B cell (primary cell): ENCODE results near the gene ASIC1. TPM values are rescaled to one million over a fixed set of nuclear protein-coding genes. Genes with fewer than 3 reads are reported as not detected.

Source experiments
- ATAC-seq: fragments of 200-7000 bp; cut with Tn5 transposase; one replicate; pipeline ENCODE4 v1.10.0; 2021; ENCODE audit warnings: low read depth, mild to moderate bottlenecking, moderate number of reproducible peaks, moderate library complexity
- CTCF ChIA-PET: fragments of 350-600 bp; sonication (Branson Sonifier 250); formaldehyde crosslinking; loops from one replicate; lab custom pipeline; 2021; ENCODE audit warnings: antibody characterized with exemption, inconsistent platforms; lab: Charles Lee
- POLR2A ChIA-PET: fragments of 350-600 bp; sonication (Branson Sonifier 250); formaldehyde crosslinking; loops from one replicate; lab custom pipeline; 2021; ENCODE audit warnings: antibody characterized with exemption; lab: Charles Lee
- DNase-seq: peaks from one replicate; pipeline ENCODE4 v3.0.0; 2013
- H2AFZ ChIP-seq: 2 replicates; pipeline ENCODE4 v1.6.1; 2012; ENCODE audit warnings: mild to moderate bottlenecking, low read depth, low read length; ENCODE audit not compliant: insufficient read depth, poor library complexity, severe bottlenecking
- H3K27ac ChIP-seq, 2 donors: 1 replicate in 1 of 2; 2 replicates in 1 of 2; pipeline ENCODE4 v1.5.1; 2012 to 2013; ENCODE audit warnings: low read length in 2 of 2, mild to moderate bottlenecking in 2 of 2, moderate library complexity in 1 of 2
- H3K27me3 ChIP-seq, 4 experiments: fragments of 200-600 bp in 1 of 4; sonication (generic) in 1 of 4; replicated peaks in 1 of 4; 1 replicate in 2 of 4; 2 replicates in 2 of 4; pipeline versions ENCODE4 v1.6.1 to v1.7.0; 2013 to 2016; ENCODE audit warnings: low read length in 3 of 4, mild to moderate bottlenecking in 2 of 4, mixed read lengths in 1 of 4, moderate library complexity in 1 of 4; ENCODE audit not compliant: insufficient read depth in 4 of 4, control insufficient read depth in 3 of 4; ENCODE audit errors: control extremely low read depth in 1 of 4
- H3K36me3 ChIP-seq, 2 experiments: replicated peaks in 1 of 2; 1 replicate in 1 of 2; 2 replicates in 1 of 2; pipeline versions ENCODE4 v1.6.1 to v1.7.1; 2013; ENCODE audit warnings: low read length in 1 of 2; ENCODE audit not compliant: insufficient read depth in 2 of 2, control insufficient read depth in 1 of 2; ENCODE audit errors: control extremely low read depth in 1 of 2, extremely low read depth in 1 of 2
- H3K4me1 ChIP-seq, 2 donors: fragments of 200-600 bp in 1 of 2; sonication (generic) in 1 of 2; 1 replicate in 1 of 2; 2 replicates in 1 of 2; pipeline versions ENCODE4 v1.5.1 to v1.6.1; 2013 to 2017; ENCODE audit warnings: low read length in 2 of 2; ENCODE audit not compliant: control insufficient read depth in 2 of 2, insufficient read depth in 2 of 2
- H3K4me2 ChIP-seq: replicated peaks from 2 replicates; pipeline ENCODE3; 2012; ENCODE audit warnings: mild to moderate bottlenecking, low read depth, low read length; ENCODE audit not compliant: poor library complexity, severe bottlenecking
- H3K4me3 ChIP-seq, 5 experiments: fragments of 200-600 bp in 1 of 5; sonication (generic) in 1 of 5; 1 replicate in 3 of 5; 2 replicates in 2 of 5; pipeline versions ENCODE4 v1.5.1 to v1.7.0; 2011 to 2016; ENCODE audit warnings: low read length in 4 of 5, mild to moderate bottlenecking in 4 of 5, low read depth in 2 of 5, control low read depth in 1 of 5, moderate library complexity in 1 of 5; ENCODE audit not compliant: insufficient read depth in 1 of 5; ENCODE audit errors: control extremely low read depth in 1 of 5, extremely low read depth in 1 of 5
- H3K79me2 ChIP-seq: fragments of 200-600 bp; sonication (generic); one replicate; pipeline ENCODE4 v1.6.0; 2016; ENCODE audit warnings: low read length; ENCODE audit not compliant: control insufficient read depth, insufficient read depth
- H3K9ac ChIP-seq: fragments of 200-600 bp; sonication (generic); 2 replicates; pipeline ENCODE4 v1.6.1; 2017; ENCODE audit warnings: mild to moderate bottlenecking, low read length, moderate library complexity
- H3K9me3 ChIP-seq, 3 donors: one replicate each; pipeline versions ENCODE4 v1.6.1 to v1.7.1; 2013; ENCODE audit warnings: low read length in 2 of 3; ENCODE audit not compliant: control insufficient read depth in 2 of 3, insufficient read depth in 1 of 3; ENCODE audit errors: control extremely low read depth in 1 of 3
- H4K20me1 ChIP-seq: 2 replicates; pipeline ENCODE4 v1.6.0; 2012; ENCODE audit warnings: mild to moderate bottlenecking, low read length; ENCODE audit not compliant: insufficient read depth, control insufficient read depth, poor library complexity, severe bottlenecking
- H3K27ac Mint-ChIP-seq: one replicate; pipeline ENCODE4 v1.8.0; 2021; ENCODE audit warnings: mixed read lengths
- H3K27me3 Mint-ChIP-seq: one replicate; pipeline ENCODE4 v1.8.0; 2021; ENCODE audit warnings: mixed read lengths
- H3K4me1 Mint-ChIP-seq: one replicate; pipeline ENCODE4 v1.8.0; 2021; ENCODE audit warnings: mixed read lengths
- H3K4me3 Mint-ChIP-seq: one replicate; pipeline ENCODE4 v1.8.0; 2021; ENCODE audit warnings: mixed read lengths
- H3K9me3 Mint-ChIP-seq: one replicate; pipeline ENCODE4 v1.8.0; 2022; ENCODE audit warnings: mixed read lengths; ENCODE audit not compliant: insufficient read depth
- EZH2 ChIP-seq: IDR thresholded peaks from 2 replicates; pipeline ENCODE4 v1.6.1; 2012; ENCODE audit warnings: borderline replicate concordance, low read depth, mild to moderate bottlenecking, moderate library complexity, low read length; ENCODE audit not compliant: insufficient read depth, poor library complexity, severe bottlenecking
- WGBS: methylation state at CpG from one replicate; pipeline ENCODE4 v1.1.5; 2013; ENCODE audit warnings: missing lambda C conversion rate; ENCODE audit not compliant: insufficient coverage; 5-methylcytosine and 5-hydroxymethylcytosine counted together
- intact Hi-C: fragments of 100-400 bp; cut with micrococcal nuclease; formaldehyde crosslinking; loops from one replicate; pipeline ENCODE4 v1.10.0; 2022
- polyA plus RNA-seq: library from polyadenylated mRNA; depleted of rRNA; stranded (reverse); fragments of >200 nt; gene quantifications from 2 replicates; pipeline ENCODE4 v1.2.3, GENCODE V29; 2012
- total RNA-seq, 2 donors: library from RNA; stranded (reverse); fragments of 120-200 nt in 1 of 2; gene quantifications; 1 replicate in 1 of 2; 2 replicates in 1 of 2; pipeline versions ENCODE4 v1.2.3 to v1.2.4, GENCODE V29; 2013 to 2022
- TF ChIP-seq, protein P1 (sequence below): fragments of 200-600 bp; IDR thresholded peaks from one replicate; pipeline ENCODE4 v1.8.0; 2022; ENCODE audit warnings: antibody characterized with exemption, mild to moderate bottlenecking

Gene ASIC1
- total and polyA plus RNA-seq, 2 donors (not counting 1 experiment from before 2014, with no cell fraction given): not detected

DNA sequence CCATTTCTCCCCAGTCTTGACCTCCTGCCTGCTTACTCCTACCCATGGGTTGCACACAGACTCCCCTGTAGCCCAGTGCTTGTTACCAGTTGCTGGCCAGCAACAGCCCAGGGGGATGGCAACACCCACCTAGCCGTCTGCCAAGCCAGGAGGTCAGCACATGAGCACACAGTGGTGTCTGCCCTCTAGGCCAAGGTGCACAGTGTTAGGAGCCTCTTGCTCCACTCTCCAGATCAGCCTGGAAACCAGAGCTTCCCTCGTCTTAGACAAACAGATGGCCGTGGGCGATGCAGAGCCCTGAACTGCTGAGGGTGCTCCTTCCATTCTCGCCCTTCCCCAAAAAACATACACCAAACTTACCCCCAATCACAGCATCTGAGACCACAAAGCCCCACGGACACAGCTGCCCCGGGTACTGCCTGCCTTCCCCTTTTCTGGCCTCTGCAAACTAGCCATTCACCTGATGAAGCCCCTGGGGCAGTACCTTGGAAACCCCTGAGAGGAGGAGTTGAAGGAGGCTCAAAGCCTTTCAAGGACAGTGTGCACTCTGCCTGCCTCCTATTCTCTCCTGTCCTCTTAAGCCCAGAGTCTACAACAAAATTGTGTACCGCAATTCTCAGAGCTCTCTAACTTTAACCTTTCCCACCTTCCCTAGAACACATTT, 45.4 kb downstream of the ASIC1 start:
- H3K9me3 Mint-ChIP-seq: no peaks in the 10 kb centered on the region

DNA sequence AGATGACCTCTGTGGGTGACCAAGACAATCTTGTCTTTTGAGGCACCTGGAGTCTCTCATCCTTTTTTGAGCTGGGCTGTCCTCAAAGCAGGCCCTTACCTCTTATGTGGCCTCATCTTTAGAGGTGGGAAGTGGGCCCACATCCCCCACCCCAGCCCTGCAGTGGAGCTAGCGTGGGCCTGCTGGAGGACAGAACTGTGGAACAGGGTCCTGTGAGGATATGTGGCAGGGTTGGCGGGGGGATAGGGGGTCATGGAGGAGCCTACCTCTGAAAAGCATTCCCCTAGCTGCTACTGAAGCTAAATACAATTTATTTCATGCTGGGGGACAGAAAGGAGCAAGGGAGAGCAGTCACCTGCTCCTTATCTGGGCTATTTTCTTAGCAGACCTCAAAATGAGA, 46.0 kb downstream of the ASIC1 start:
- 100% methylated on average over 1 of the region's 2 CpGs for WGBS
- Histone ChIP-seq H3K27me3 (no peaks in the 10 kb centered on the region), H3K36me3 (peaks cover 3 to 41% of the 10 kb centered on the region in 2 experiments), H3K4me3 (no peak overlapping the region), H2AFZ (no peak overlapping the region), H4K20me1 (peaks cover 5% of the 10 kb centered on the region), H3K4me1 (peaks cover 0 to 7% of the 10 kb centered on the region in 2 donors), H3K9me3 (no peaks in the 10 kb centered on the region), H3K27ac (no peak overlapping the region), H3K4me2 (no peak overlapping the region), H3K9ac (no peak overlapping the region), H3K79me2 (peaks cover 15% of the 10 kb centered on the region)
- Mint-ChIP-seq H3K27ac (no peak overlapping the region), H3K9me3 (no peaks in the 10 kb centered on the region), H3K4me3 (no peak overlapping the region), H3K4me1 (peaks cover 4% of the 10 kb centered on the region), H3K27me3 (no peaks in the 10 kb centered on the region)
- intact Hi-C loops: no loop called here
- CTCF ChIA-PET: interaction anchor here (1.5 to 14.8 kb wide), 2 partner anchors 8 to 14 kb away, joined by 6 to 343 read pairs; partner anchors contain the start of genes COX14 and SMARCD1
- TF ChIP-seq, protein P1, sequence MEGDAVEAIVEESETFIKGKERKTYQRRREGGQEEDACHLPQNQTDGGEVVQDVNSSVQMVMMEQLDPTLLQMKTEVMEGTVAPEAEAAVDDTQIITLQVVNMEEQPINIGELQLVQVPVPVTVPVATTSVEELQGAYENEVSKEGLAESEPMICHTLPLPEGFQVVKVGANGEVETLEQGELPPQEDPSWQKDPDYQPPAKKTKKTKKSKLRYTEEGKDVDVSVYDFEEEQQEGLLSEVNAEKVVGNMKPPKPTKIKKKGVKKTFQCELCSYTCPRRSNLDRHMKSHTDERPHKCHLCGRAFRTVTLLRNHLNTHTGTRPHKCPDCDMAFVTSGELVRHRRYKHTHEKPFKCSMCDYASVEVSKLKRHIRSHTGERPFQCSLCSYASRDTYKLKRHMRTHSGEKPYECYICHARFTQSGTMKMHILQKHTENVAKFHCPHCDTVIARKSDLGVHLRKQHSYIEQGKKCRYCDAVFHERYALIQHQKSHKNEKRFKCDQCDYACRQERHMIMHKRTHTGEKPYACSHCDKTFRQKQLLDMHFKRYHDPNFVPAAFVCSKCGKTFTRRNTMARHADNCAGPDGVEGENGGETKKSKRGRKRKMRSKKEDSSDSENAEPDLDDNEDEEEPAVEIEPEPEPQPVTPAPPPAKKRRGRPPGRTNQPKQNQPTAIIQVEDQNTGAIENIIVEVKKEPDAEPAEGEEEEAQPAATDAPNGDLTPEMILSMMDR: no peak
- no peak for TF ChIP-seq EZH2
- ATAC-seq (no peak), DNase-seq (no peak)
- POLR2A ChIA-PET: no interaction called here

More for the DNA sequence above, 45.4 kb downstream of the ASIC1 start:
- Histone ChIP-seq H3K4me3 (no peak overlapping the region), H3K4me2 (no peak overlapping the region), H3K27me3 (no peaks in the 10 kb centered on the region), H3K9me3 (no peaks in the 10 kb centered on the region), H2AFZ (no peak overlapping the region), H3K79me2 (peaks cover 15% of the 10 kb centered on the region), H3K27ac (no peak overlapping the region), H3K4me1 (peaks cover 0 to 2% of the 10 kb centered on the region in 2 donors), H4K20me1 (peaks cover 5% of the 10 kb centered on the region), H3K9ac (no peak overlapping the region), H3K36me3 (peaks cover 7 to 41% of the 10 kb centered on the region in 2 experiments)
- Mint-ChIP-seq H3K4me1 (no peaks in the 10 kb centered on the region), H3K27me3 (no peaks in the 10 kb centered on the region), H3K27ac (no peak overlapping the region), H3K4me3 (no peak overlapping the region)
- CTCF ChIA-PET: interaction anchor here (1.5 to 14.8 kb wide), 4 partner anchors 9 to 73 kb away, joined by 5 to 343 read pairs (median 14); partner anchors contain the start of genes COX14 and SMARCD1
- intact Hi-C loops: no loop called here
- TF ChIP-seq EZH2: no peak
- TF ChIP-seq, protein P1: no peak
- no peak for DNase-seq
- POLR2A ChIA-PET: no interaction called here
- WGBS: 89% methylated on average over 6 of the region's 8 CpGs
- ATAC-seq: no peak
